Stimulated activated CD4-positive, alpha-beta T cell treated with anti-CD3 and anti-CD28 coated beads, Interleukin-2, amount 100 ng/mL, for 24 hours (primary cell): ENCODE results near the gene GBP7.

Experiments used
- DNase-seq, 2 donors: peaks; one replicate each; pipeline ENCODE4 v3.0.0-alpha.2; 2020

GBP7 gene

GRCh38 chr1:89112871-89113613 is 62.8 kb downstream of the GBP7 start:
- DNase-seq = no peak

GRCh38 chr1:89104687-89105086 is 71.1 kb downstream of the GBP7 start:
- no peak for DNase-seq

- DNase-seq = no peak
Measured at GRCh38 chr1:89104147-89104546, 71.7 kb downstream of the GBP7 start.

GRCh38 chr1:89102021-89102420 is 73.8 kb downstream of the GBP7 start:
- DNase-seq = no peak

- DNase-seq = no peak
Measured at GRCh38 chr1:89100412-89100811, 75.4 kb downstream of the GBP7 start.

GRCh38 chr1:89098857-89099256 is 76.9 kb downstream of the GBP7 start:
- no peak for DNase-seq

GRCh38 chr1:89095737-89096136 is 80.1 kb downstream of the GBP7 start:
- DNase-seq = no peak

GRCh38 chr1:89089962-89090361 is 85.8 kb downstream of the GBP7 start:
- no peak for DNase-seq

GRCh38 chr1:89088572-89088971 is 87.2 kb downstream of the GBP7 start:
- no peak for DNase-seq

- DNase-seq = no peak
Measured at GRCh38 chr1:89087241-89087640, 88.6 kb downstream of the GBP7 start.

GRCh38 chr1:89085781-89086180 is 90.0 kb downstream of the GBP7 start:
- DNase-seq = peak in 1 of 2 donors; percentile 59
